Embryonic facial prominence (tissue), 1 donor: ENCODE data around the gene SLC25A11.

Source experiments
- DNase-seq: peaks from one replicate; pipeline ENCODE4 v3.0.0-alpha.2; 2016; ENCODE audit errors: extremely low spot score

Gene SLC25A11

GRCh38 chr17:4966844-4967538 is 27.1 kb upstream of the SLC25A11 start:
- peak; percentile 100 for DNase-seq

- DNase-seq, result no peak
Observed at GRCh38 chr17:4965311-4965986, 25.6 kb upstream of the SLC25A11 start.

- DNase-seq, result no peak
Observed at GRCh38 chr17:4960279-4960922, 20.6 kb upstream of the SLC25A11 start.

DNA sequence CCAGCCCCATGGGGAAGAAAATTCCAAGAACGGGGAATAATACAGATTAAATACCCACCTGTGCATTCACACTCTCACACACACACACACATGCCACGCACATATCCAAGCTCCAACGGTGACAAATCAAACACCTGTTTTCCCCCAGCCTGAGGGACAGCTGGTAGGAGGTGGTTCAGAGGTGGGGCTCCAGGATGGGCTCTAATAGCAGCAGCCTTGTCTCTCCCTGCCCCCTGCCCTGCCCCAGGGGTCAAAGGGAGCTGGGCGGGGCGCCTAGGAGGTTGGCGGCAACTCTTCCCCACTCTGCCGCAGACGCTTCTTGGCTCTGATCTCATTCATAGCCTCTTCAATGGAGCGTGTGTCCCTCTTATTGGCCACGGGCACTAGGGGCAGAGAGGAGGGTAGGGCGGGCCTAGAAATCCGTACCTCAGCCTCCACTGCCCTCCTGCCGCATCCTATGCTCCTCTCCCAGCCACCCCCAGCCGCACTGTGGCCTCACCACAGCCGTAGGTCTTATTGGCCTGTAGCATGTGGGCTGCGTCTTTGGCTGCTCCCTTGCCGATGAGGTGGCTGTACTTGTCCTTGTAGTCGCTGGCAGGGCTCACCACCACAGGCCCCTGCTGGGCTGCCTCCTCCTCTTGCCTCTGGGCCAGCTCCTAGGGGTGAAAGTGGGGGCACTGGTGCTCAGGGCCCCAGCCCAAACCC is 19.6 kb upstream of the SLC25A11 start:
- no peak for DNase-seq

- no peak for DNase-seq
Observed at GRCh38 chr17:4958102-4958501, 18.3 kb upstream of the SLC25A11 start.

GRCh38 chr17:4956493-4957061 is 16.7 kb upstream of the SLC25A11 start:
- DNase-seq, result no peak

DNA sequence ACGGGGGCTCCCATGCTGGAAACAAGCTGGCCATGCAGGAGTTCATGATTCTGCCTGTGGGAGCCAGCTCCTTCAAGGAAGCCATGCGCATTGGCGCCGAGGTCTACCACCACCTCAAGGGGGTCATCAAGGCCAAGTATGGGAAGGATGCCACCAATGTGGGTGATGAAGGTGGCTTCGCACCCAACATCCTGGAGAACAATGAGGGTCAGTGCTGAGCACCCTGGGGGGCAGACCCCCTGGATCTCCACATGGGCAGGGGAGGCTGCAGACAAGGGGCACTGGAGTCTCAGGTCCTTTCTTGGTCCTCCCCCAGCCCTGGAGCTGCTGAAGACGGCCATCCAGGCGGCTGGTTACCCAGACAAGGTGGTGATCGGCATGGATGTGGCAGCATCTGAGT is 15.2 kb upstream of the SLC25A11 start:
- DNase-seq, result no peak

DNA sequence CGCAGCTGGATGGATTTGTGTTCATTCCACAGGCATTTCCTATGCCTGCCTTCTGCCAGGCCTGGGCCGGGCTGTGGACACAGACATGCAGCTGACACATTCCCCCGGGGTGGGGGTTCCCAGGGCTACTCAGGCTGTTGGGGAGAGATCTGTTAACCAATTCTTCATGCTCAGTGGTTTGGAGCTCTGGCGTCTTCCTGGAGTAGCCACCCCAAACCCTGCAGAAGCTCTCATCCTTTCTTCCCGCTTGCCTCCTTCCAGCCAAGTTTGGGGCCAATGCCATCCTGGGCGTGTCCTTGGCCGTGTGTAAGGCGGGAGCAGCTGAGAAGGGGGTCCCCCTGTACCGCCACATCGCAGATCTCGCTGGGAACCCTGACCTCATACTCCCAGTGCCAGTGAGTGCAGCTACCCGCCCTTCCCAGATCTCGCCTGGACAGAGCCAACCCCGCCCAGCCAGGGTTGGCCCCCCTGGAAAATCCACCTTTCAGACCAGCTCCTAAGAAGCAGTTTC is 13.7 kb upstream of the SLC25A11 start:
- DNase-seq, result no peak

GRCh38 chr17:4951486-4951885 is 11.6 kb upstream of the SLC25A11 start:
- DNase-seq, result no peak

GRCh38 chr17:4950746-4951204 is 10.9 kb upstream of the SLC25A11 start, which contains the start of gene ENO3:
ENO3 (plus strand) TSS chr17:4951119; CDS start chr17:4951830, 711 bp downstream.
- DNase-seq, result no peak

DNA sequence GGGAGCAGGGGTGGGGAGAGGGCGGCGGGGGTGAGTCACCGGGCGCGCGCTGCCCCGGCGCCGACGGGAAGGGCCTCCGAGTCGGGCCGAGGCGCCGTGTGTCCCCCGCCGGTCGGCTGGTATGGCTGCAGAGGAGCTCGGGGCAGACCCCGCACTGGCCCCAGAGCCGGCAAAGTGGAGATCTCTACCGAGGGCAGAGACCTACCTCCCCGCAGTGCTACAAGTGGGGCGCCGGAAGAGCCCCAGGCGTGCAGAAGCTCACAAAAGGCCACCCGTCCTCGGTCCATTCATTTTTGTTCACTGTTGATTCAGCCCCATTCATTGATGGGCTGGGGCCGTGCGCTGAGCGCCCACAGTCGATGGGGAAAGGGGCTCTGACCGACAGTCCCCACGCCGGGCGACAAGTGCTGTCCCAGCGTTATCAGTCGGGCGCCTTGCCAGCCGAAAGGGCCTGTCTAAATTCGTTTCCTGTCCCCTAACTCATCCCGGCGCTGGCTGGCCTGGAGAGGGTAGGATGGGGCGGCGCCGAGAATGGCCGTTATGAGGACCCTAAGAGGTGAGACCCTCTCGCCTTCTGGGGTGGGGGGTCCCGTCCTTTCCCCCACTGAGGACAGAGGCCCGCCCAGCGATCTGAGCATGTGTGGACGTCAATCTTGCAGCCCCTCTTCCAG is 10.4 kb upstream of the SLC25A11 start:
- DNase-seq, result no peak

DNA sequence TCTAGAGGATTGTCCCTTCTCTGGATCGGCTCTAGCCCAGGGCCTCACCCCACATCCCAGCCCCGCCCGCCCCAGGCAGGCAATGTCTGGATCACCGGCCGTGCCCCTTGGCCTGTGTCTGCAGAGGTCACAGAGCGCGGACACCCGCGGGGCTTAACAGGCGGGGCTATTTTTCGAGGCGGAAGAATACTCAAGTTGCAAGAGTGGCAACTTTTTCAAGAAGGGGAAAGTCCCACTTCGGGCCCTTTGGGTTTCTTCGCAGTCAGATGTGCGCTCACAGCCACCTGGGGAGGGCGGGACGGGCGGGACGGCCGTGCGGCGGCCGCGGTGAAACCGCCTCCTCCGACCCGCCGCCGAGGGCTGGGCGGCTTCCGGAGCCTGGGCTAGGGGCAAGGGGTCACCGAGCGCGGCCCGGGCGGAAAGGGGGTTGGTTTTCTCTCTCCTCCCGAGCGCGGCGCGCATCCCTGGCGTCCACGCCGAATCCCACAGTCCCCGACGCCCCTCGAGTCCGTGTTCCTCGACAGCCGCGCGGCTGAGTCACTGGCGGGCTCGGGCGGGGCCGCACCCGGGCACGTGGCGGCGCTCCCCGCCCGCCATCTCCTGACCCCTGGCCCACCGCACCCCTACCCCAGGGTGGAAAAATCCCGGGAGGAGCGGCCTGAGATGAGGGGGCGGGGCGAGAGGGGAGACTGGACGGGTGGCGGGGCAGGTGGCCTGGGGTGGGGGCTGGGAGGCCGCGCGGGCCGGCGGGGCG is 9.7 kb upstream of the SLC25A11 start:
- no peak for DNase-seq

DNA sequence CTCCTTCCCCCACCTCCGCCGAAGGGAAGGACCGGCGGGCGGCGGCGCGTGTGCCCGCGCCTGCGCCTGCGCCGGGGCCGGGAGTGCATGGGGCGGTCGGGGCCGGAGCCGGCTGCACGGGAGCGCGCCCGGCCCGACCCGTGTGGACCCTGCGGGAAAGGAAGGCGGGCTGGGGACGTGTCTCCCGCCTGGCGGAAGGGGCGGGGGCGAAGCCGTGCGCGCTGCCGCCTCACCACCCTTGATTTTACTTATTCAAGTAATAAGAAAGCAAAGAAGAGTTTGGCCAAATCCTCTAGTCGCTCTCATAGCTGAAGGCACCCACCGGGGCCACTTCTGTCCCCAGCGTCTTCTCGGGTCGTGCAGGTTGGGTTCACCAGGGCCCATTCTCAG is 9.1 kb upstream of the SLC25A11 start:
- peak; percentile 80 for DNase-seq

GRCh38 chr17:4948166-4948930 is 8.5 kb upstream of the SLC25A11 start, which contains the start of gene PFN1:
PFN1 (minus strand) TSS chr17:4948530; CDS start chr17:4948394, 136 bp downstream.
- peak; percentile 88 for DNase-seq

- no peak for DNase-seq
Observed at GRCh38 chr17:4947411-4948165, 7.7 kb upstream of the SLC25A11 start.

- DNase-seq, result no peak
Observed at GRCh38 chr17:4947010-4947410, 7.2 kb upstream of the SLC25A11 start.

GRCh38 chr17:4946312-4946976 is 6.6 kb upstream of the SLC25A11 start:
- no peak for DNase-seq

DNA sequence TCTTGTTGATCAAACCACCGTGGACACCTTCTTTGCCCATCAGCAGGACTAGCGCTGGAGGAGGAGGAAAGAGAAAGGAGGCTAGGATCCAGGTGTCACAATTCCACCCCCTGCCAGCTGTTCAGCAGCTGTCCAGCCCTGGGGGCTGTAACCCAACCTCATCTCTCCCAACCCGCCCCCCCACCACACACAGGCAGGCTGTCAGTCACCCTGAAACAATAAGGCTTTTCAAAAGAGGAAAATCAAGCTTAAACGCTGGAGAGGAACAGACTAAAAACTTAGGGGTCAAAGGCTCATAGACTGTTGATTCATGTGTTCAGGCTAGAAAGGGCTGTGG is 6.1 kb upstream of the SLC25A11 start:
- DNase-seq, result no peak
